Mesenchymal stem cell (in vitro differentiated cells and primary cell): Measurements from ENCODE around the gene RGS19.

ENCODE experiments used
- DNase-seq: peaks from one replicate; pipeline ENCODE4 v3.0.0-alpha.2; 2013
- H2AFZ ChIP-seq: one replicate; pipeline ENCODE4 v1.6.1; 2013; ENCODE audit warnings: low read depth, mild to moderate bottlenecking, control low read depth, inconsistent platforms, low read length, moderate library complexity
- H2AK5ac ChIP-seq: 2 replicates; pipeline ENCODE4 v1.6.1; 2013; ENCODE audit warnings: low read length, moderate library complexity, mild to moderate bottlenecking, inconsistent platforms; ENCODE audit not compliant: severe bottlenecking
- H2BK120ac ChIP-seq: one replicate; pipeline ENCODE4 v1.6.1; 2013; ENCODE audit warnings: low read depth, mild to moderate bottlenecking, inconsistent platforms, low read length, moderate library complexity
- H2BK12ac ChIP-seq, 2 experiments: one replicate each; pipeline ENCODE4 v1.6.1; 2013; ENCODE audit warnings: inconsistent platforms in 2 of 2, low read length in 2 of 2, mild to moderate bottlenecking in 2 of 2, moderate library complexity in 2 of 2, control low read depth in 1 of 2
- H2BK15ac ChIP-seq: one replicate; pipeline ENCODE4 v1.6.1; 2013; ENCODE audit warnings: mild to moderate bottlenecking, low read depth, inconsistent platforms; ENCODE audit not compliant: poor library complexity, severe bottlenecking
- H2BK5ac ChIP-seq: 2 replicates; pipeline ENCODE4 v1.6.1; 2013; ENCODE audit warnings: low read depth, mild to moderate bottlenecking, low read length, control low read depth, inconsistent platforms; ENCODE audit not compliant: poor library complexity, severe bottlenecking
- H3K14ac ChIP-seq, 2 experiments: one replicate each; pipeline ENCODE4 v1.6.1; 2013; ENCODE audit warnings: inconsistent platforms in 2 of 2, low read length in 2 of 2, control low read depth in 1 of 2, mild to moderate bottlenecking in 1 of 2, moderate library complexity in 1 of 2
- H3K18ac ChIP-seq, 2 experiments: one replicate each; pipeline ENCODE4 v1.6.1; 2013; ENCODE audit warnings: inconsistent platforms in 2 of 2, low read length in 2 of 2, control low read depth in 1 of 2, low read depth in 1 of 2, mild to moderate bottlenecking in 1 of 2
- H3K23ac ChIP-seq, 2 experiments: one replicate each; pipeline ENCODE4 v1.6.1; 2013; ENCODE audit warnings: inconsistent platforms in 2 of 2, low read length in 2 of 2, mild to moderate bottlenecking in 2 of 2, moderate library complexity in 2 of 2, control low read depth in 1 of 2
- H3K27ac ChIP-seq: 2 replicates; pipeline ENCODE4 v1.5.1; 2013; ENCODE audit warnings: mild to moderate bottlenecking, moderate library complexity, low read length, control low read depth, inconsistent platforms; ENCODE audit not compliant: poor library complexity, severe bottlenecking
- H3K27me3 ChIP-seq, 2 experiments: 2 replicates each; pipeline versions ENCODE4 v1.6.1 to v1.7.0; 2013; ENCODE audit warnings: low read length in 2 of 2, mild to moderate bottlenecking in 2 of 2, moderate library complexity in 2 of 2, control low read depth in 1 of 2, inconsistent platforms in 1 of 2; ENCODE audit not compliant: control insufficient read depth in 1 of 2, insufficient read depth in 1 of 2
- H3K36me3 ChIP-seq, 2 experiments: 2 replicates each; pipeline versions ENCODE4 v1.6.1 to v1.7.0; 2013; ENCODE audit warnings: low read length in 2 of 2, control low read depth in 1 of 2, inconsistent platforms in 1 of 2, low read depth in 1 of 2, mild to moderate bottlenecking in 1 of 2; ENCODE audit not compliant: insufficient read depth in 2 of 2, control insufficient read depth in 1 of 2
- H3K4ac ChIP-seq, 2 experiments: one replicate each; pipeline ENCODE4 v1.6.1; 2013; ENCODE audit warnings: inconsistent platforms in 2 of 2, low read length in 2 of 2, mild to moderate bottlenecking in 2 of 2, moderate library complexity in 2 of 2, control low read depth in 1 of 2, low read depth in 1 of 2
- H3K4me1 ChIP-seq: 2 replicates; pipeline ENCODE4 v1.6.1; 2013; ENCODE audit warnings: low read depth, low read length, control low read depth; ENCODE audit not compliant: control insufficient read depth, insufficient read depth
- H3K4me2 ChIP-seq: 2 replicates; pipeline ENCODE4 v1.6.1; 2013; ENCODE audit warnings: low read length, mild to moderate bottlenecking, inconsistent platforms; ENCODE audit not compliant: poor library complexity, severe bottlenecking
- H3K4me3 ChIP-seq, 2 experiments: 2 replicates each; pipeline versions ENCODE4 v1.5.1 to v1.7.0; 2013; ENCODE audit warnings: low read length in 2 of 2, mild to moderate bottlenecking in 2 of 2, control low read depth in 1 of 2, low read depth in 1 of 2; ENCODE audit not compliant: insufficient read depth in 1 of 2
- H3K79me1 ChIP-seq: replicated peaks from 2 replicates; pipeline ENCODE4 v1.6.1; 2013; ENCODE audit warnings: mild to moderate bottlenecking, control low read depth, low read length, inconsistent platforms; ENCODE audit not compliant: poor library complexity, severe bottlenecking
- H3K9ac ChIP-seq: 2 replicates; pipeline ENCODE4 v1.7.0; 2013; ENCODE audit warnings: mild to moderate bottlenecking, low read length, moderate library complexity
- H3K9me3 ChIP-seq: 2 replicates; pipeline ENCODE4 v1.7.0; 2013; ENCODE audit warnings: mild to moderate bottlenecking, low read length; ENCODE audit not compliant: control insufficient read depth
- H4K8ac ChIP-seq: one replicate; pipeline ENCODE4 v1.6.1; 2013; ENCODE audit warnings: inconsistent platforms, mild to moderate bottlenecking, low read length, moderate library complexity
- H4K91ac ChIP-seq: one replicate; pipeline ENCODE4 v1.6.1; 2013; ENCODE audit warnings: mild to moderate bottlenecking, low read length, inconsistent platforms
- WGBS: methylation state at CpG from one replicate; pipeline ENCODE4 v1.1.7; 2013; ENCODE audit warnings: mixed read lengths; 5-methylcytosine and 5-hydroxymethylcytosine counted together

RGS19 gene

GRCh38 chr20:64056889-64057627, 22.3 kb downstream of the RGS19 start:
- H3K4me3 ChIP-seq: no peak overlapping the region
- no peak overlapping the region for H3K9ac ChIP-seq
- peaks cover 47% of the 10 kb centered on the region for H3K4me1 ChIP-seq
- peak overlapping the region; percentile 44 for H4K91ac ChIP-seq
- no peaks in the 10 kb centered on the region for H3K36me3 ChIP-seq
- peak overlapping the region; percentile 37 to 62 for H2BK12ac ChIP-seq
- H3K14ac ChIP-seq: no peak overlapping the region
- H2BK120ac ChIP-seq: no peak overlapping the region
- H4K8ac ChIP-seq: peak overlapping the region; percentile 69
- no peak overlapping the region for H2AK5ac ChIP-seq
- H3K27me3 ChIP-seq: peaks cover 7 to 64% of the 10 kb centered on the region in 2 experiments
- H2BK5ac ChIP-seq: no peak overlapping the region
- no peak overlapping the region for H3K27ac ChIP-seq
- no peak overlapping the region for H3K4me2 ChIP-seq
- H3K18ac ChIP-seq: peak overlapping the region; percentile 15 to 38
- no peaks in the 10 kb centered on the region for H3K9me3 ChIP-seq
- no peak overlapping the region for H2AFZ ChIP-seq
- H3K4ac ChIP-seq: no peak overlapping the region
- H3K23ac ChIP-seq: no peak overlapping the region
- DNase-seq: no peak
- H3K79me1 ChIP-seq: no peaks in the 10 kb centered on the region
- 80% methylated on average over 38 of the region's 39 CpGs for WGBS
- H2BK15ac ChIP-seq: peak overlapping the region; percentile 55

GRCh38 chr20:64056639-64056888, 22.8 kb downstream of the RGS19 start:
- Histone ChIP-seq H4K8ac (no peak overlapping the region), H2BK12ac (peak overlapping the region in 1 of 2 experiments; percentile 26), H3K14ac (no peak overlapping the region), H3K27me3 (peaks cover 12 to 68% of the 10 kb centered on the region in 2 experiments), H3K4me2 (no peak overlapping the region), H3K27ac (no peak overlapping the region), H3K4me1 (peaks cover 45% of the 10 kb centered on the region), H2AFZ (no peak overlapping the region), H3K9ac (no peak overlapping the region), H2BK15ac (peak overlapping the region; percentile 17), H3K9me3 (no peaks in the 10 kb centered on the region), H2AK5ac (no peak overlapping the region), H3K23ac (no peak overlapping the region), H3K18ac (no peak overlapping the region), H2BK120ac (peak overlapping the region; percentile 4), H2BK5ac (no peak overlapping the region), H3K36me3 (no peaks in the 10 kb centered on the region), H4K91ac (no peak overlapping the region), H3K4ac (no peak overlapping the region), H3K4me3 (no peak overlapping the region), H3K79me1 (no peaks in the 10 kb centered on the region)
- DNase-seq: no peak
- whole genome bisulfite sequencing: 58% methylated on average over 7 of the region's 7 CpGs

GRCh38 chr20:64055893-64056638, 23.3 kb downstream of the RGS19 start:
- H4K8ac ChIP-seq: peak overlapping the region; percentile 87
- no peak overlapping the region for H3K4me2 ChIP-seq
- no peak overlapping the region for H2AK5ac ChIP-seq
- H3K4me3 ChIP-seq: no peak overlapping the region
- H3K18ac ChIP-seq: peak overlapping the region; percentile 28 to 55
- H3K4ac ChIP-seq: peak overlapping the region; percentile 17 to 73
- no peaks in the 10 kb centered on the region for H3K9me3 ChIP-seq
- H3K36me3 ChIP-seq: no peaks in the 10 kb centered on the region
- no peak overlapping the region for H3K9ac ChIP-seq
- H2BK120ac ChIP-seq: peak overlapping the region; percentile 77
- H3K79me1 ChIP-seq: no peaks in the 10 kb centered on the region
- H2AFZ ChIP-seq: no peak overlapping the region
- no peak overlapping the region for H2BK5ac ChIP-seq
- peak; percentile 49 for DNase-seq
- H3K27ac ChIP-seq: no peak overlapping the region
- peak overlapping the region; percentile 17 for H2BK15ac ChIP-seq
- 63% methylated on average over 22 of the region's 22 CpGs for WGBS
- no peak overlapping the region for H3K23ac ChIP-seq
- H3K14ac ChIP-seq: peak overlapping the region in 1 of 2 experiments; percentile 68
- H3K27me3 ChIP-seq: peaks cover 15 to 73% of the 10 kb centered on the region in 2 experiments
- H2BK12ac ChIP-seq: peak overlapping the region; percentile 14 to 38
- peaks cover 45% of the 10 kb centered on the region for H3K4me1 ChIP-seq
- H4K91ac ChIP-seq: peak overlapping the region; percentile 62

GRCh38 chr20:64055396-64055892, 23.9 kb downstream of the RGS19 start:
- no peak overlapping the region for H2AFZ ChIP-seq
- no peak overlapping the region for H3K4me3 ChIP-seq
- no peaks in the 10 kb centered on the region for H3K9me3 ChIP-seq
- H3K9ac ChIP-seq: no peak overlapping the region
- H2AK5ac ChIP-seq: peak overlapping the region; percentile 53
- no peak for DNase-seq
- peaks cover 21 to 79% of the 10 kb centered on the region in 2 experiments for H3K27me3 ChIP-seq
- H3K36me3 ChIP-seq: no peaks in the 10 kb centered on the region
- H3K4me2 ChIP-seq: no peak overlapping the region
- H3K4me1 ChIP-seq: peaks cover 45% of the 10 kb centered on the region
- H2BK120ac ChIP-seq: peak overlapping the region; percentile 77
- no peaks in the 10 kb centered on the region for H3K79me1 ChIP-seq
- peak overlapping the region; percentile 73 to 74 for H3K4ac ChIP-seq
- no peak overlapping the region for H2BK15ac ChIP-seq
- peak overlapping the region; percentile 14 for H4K91ac ChIP-seq
- H3K14ac ChIP-seq: no peak overlapping the region
- no peak overlapping the region for H3K23ac ChIP-seq
- H3K27ac ChIP-seq: no peak overlapping the region
- H3K18ac ChIP-seq: peak overlapping the region; percentile 34 to 48
- H4K8ac ChIP-seq: peak overlapping the region; percentile 87
- H2BK12ac ChIP-seq: peak overlapping the region; percentile 14 to 38
- peak overlapping the region; percentile 10 for H2BK5ac ChIP-seq
- WGBS: 89% methylated on average over 9 of the region's 9 CpGs
